ENCODE results near the gene CSNK1E. TPM values are rescaled to one million over a fixed set of nuclear protein-coding genes. Genes with fewer than 3 reads are reported as not detected.

Gene CSNK1E
- total and polyA plus RNA-seq, 2 experiments from 2014 or later, result 46.9 to 130 TPM

- 80 to 82% methylated on average over 7 of the region's 7 CpGs for WGBS, 2 experiments (ENCODE audit: low coverage in 1 of 2, low lambda C conversion rate in 2 of 2, missing lambda C conversion rate in 2 of 2)
- no peaks in the 10 kb centered on the region for H3K9me2 ChIP-seq (ENCODE audit: insufficient read depth)
- H4K20me1 ChIP-seq (ENCODE audit: insufficient read depth), result peaks cover 7% of the 10 kb centered on the region
- H3K79me2 ChIP-seq (ENCODE audit: insufficient read depth), result peaks cover 94% of the 10 kb centered on the region
- in situ Hi-C loops (cut with MboI), result no loop called here
- H3K9ac ChIP-seq, result peak overlapping the region; percentile 99
- H3K27me3 ChIP-seq (replicated peaks; ENCODE audit: insufficient read depth), result no peaks in the 10 kb centered on the region
- peaks cover 62% of the 10 kb centered on the region for H3F3A ChIP-seq (ENCODE audit: insufficient read depth)
- H3K4me3 ChIP-seq, result peak overlapping the region; percentile 100; the same call in 1 of the 2 replicates
- no peak for TF ChIP-seq EZH2phosphoT487 (IDR thresholded peaks at IDR 0.05; ENCODE audit: insufficient read depth, low read depth)
- H3K4me2 ChIP-seq (ENCODE audit: unreplicated experiment), result peak overlapping the region; percentile 55
- peaks cover 51% of the 10 kb centered on the region for H3K4me1 ChIP-seq (ENCODE audit: insufficient read depth)
- no peaks in the 10 kb centered on the region for H3K9me3 ChIP-seq (ENCODE audit: low read depth)
- H2AFZ ChIP-seq, result no peak overlapping the region
- H3K36me3 ChIP-seq (ENCODE audit: low read depth), result peaks cover 14% of the 10 kb centered on the region; the same call in 1 of the 2 replicates
- peak; percentile 42 for DNase-seq
- H3K27ac ChIP-seq, result peak overlapping the region; percentile 96
Measured at GRCh38 chr22:38312261-38312800, 4.9 kb downstream of the CSNK1E start.

GRCh38 chr22:38311323-38311620 is 6.0 kb downstream of the CSNK1E start:
- Histone ChIP-seq H3F3A (ENCODE audit: insufficient read depth) (peaks cover 61% of the 10 kb centered on the region), H2AFZ (no peak overlapping the region)
- DNase-seq, result peak; percentile 66

GRCh38 chr22:38310518-38311322 is 6.5 kb downstream of the CSNK1E start:
- in situ Hi-C loops (cut with MboI), result no loop called here
- DNase-seq, result peak; percentile 57
- H3K27ac ChIP-seq, result peak overlapping the region; percentile 96
- H3K9ac ChIP-seq, result peak overlapping the region; percentile 99
- H3K36me3 ChIP-seq (ENCODE audit: low read depth), result peaks cover 14% of the 10 kb centered on the region; the same call in 1 of the 2 replicates
- TF ChIP-seq EZH2 (IDR thresholded peaks at IDR 0.05; ENCODE audit: insufficient read depth, poor library complexity, severe bottlenecking), result no peak
- no peak for TF ChIP-seq EZH2phosphoT487 (IDR thresholded peaks at IDR 0.05; ENCODE audit: insufficient read depth, low read depth)
- WGBS, 2 experiments (ENCODE audit: low coverage in 1 of 2, low lambda C conversion rate in 2 of 2, missing lambda C conversion rate in 2 of 2), result 44 to 46% methylated on average over 17 to 18 of the region's 18 CpGs
- peaks cover 12% of the 10 kb centered on the region for H4K20me1 ChIP-seq (ENCODE audit: insufficient read depth)
- peak overlapping the region; percentile 31 for H3K4me3 ChIP-seq
- H3K4me1 ChIP-seq (ENCODE audit: insufficient read depth), result peaks cover 61% of the 10 kb centered on the region
- no peaks in the 10 kb centered on the region for H3K27me3 ChIP-seq (replicated peaks; ENCODE audit: insufficient read depth)
- H3K9me3 ChIP-seq (ENCODE audit: low read depth), result no peaks in the 10 kb centered on the region
- H3K4me2 ChIP-seq (ENCODE audit: unreplicated experiment), result peak overlapping the region; percentile 56
- peaks cover 61% of the 10 kb centered on the region for H3F3A ChIP-seq (ENCODE audit: insufficient read depth)
- no peak overlapping the region for H2AFZ ChIP-seq
- H3K79me2 ChIP-seq (ENCODE audit: insufficient read depth), result peaks cover 100% of the 10 kb centered on the region
- H3K9me2 ChIP-seq (ENCODE audit: insufficient read depth), result no peaks in the 10 kb centered on the region

More at GRCh38 chr22:38311323-38311620, 6.0 kb downstream of the CSNK1E start:
- H3K27me3 ChIP-seq (replicated peaks; ENCODE audit: insufficient read depth), result no peaks in the 10 kb centered on the region
- H3K27ac ChIP-seq, result peak overlapping the region; percentile 96
- peak overlapping the region; percentile 99 for H3K9ac ChIP-seq
- H3K4me3 ChIP-seq, result peak overlapping the region; percentile 31; the same call in 1 of the 2 replicates
- no peaks in the 10 kb centered on the region for H3K9me3 ChIP-seq (ENCODE audit: low read depth)
- in situ Hi-C loops (cut with MboI), result no loop called here
- peaks cover 55% of the 10 kb centered on the region for H3K4me1 ChIP-seq (ENCODE audit: insufficient read depth)
- peak overlapping the region; percentile 56 for H3K4me2 ChIP-seq (ENCODE audit: unreplicated experiment)
- H3K36me3 ChIP-seq (ENCODE audit: low read depth), result peaks cover 14% of the 10 kb centered on the region; the same call in 1 of the 2 replicates
- no peak for TF ChIP-seq EZH2 (IDR thresholded peaks at IDR 0.05; ENCODE audit: insufficient read depth, poor library complexity, severe bottlenecking)
- TF ChIP-seq EZH2phosphoT487 (IDR thresholded peaks at IDR 0.05; ENCODE audit: insufficient read depth, low read depth), result no peak
- peaks cover 7% of the 10 kb centered on the region for H4K20me1 ChIP-seq (ENCODE audit: insufficient read depth)
- no peaks in the 10 kb centered on the region for H3K9me2 ChIP-seq (ENCODE audit: insufficient read depth)
- H3K79me2 ChIP-seq (ENCODE audit: insufficient read depth), result peaks cover 100% of the 10 kb centered on the region
- 51 to 53% methylated on average over 4 of the region's 4 CpGs for whole genome bisulfite sequencing, 2 experiments (ENCODE audit: low coverage in 1 of 2, low lambda C conversion rate in 2 of 2, missing lambda C conversion rate in 2 of 2)

GRCh38 chr22:38309614-38310517 is 7.4 kb downstream of the CSNK1E start:
- Histone ChIP-seq H3K27me3 (replicated peaks; ENCODE audit: insufficient read depth) (no peaks in the 10 kb centered on the region), H3K4me3 (peak overlapping the region; percentile 31), H3K9me3 (ENCODE audit: low read depth) (no peaks in the 10 kb centered on the region), H3F3A (ENCODE audit: insufficient read depth) (peaks cover 62% of the 10 kb centered on the region), H3K4me2 (ENCODE audit: unreplicated experiment) (peak overlapping the region; percentile 56), H3K36me3 (ENCODE audit: low read depth) (peaks cover 14% of the 10 kb centered on the region; the same call in 1 of the 2 replicates), H4K20me1 (ENCODE audit: insufficient read depth) (peaks cover 20% of the 10 kb centered on the region), H3K9me2 (ENCODE audit: insufficient read depth) (no peaks in the 10 kb centered on the region), H3K9ac (peak overlapping the region; percentile 99), H2AFZ (no peak overlapping the region), H3K4me1 (ENCODE audit: insufficient read depth) (peaks cover 69% of the 10 kb centered on the region), H3K27ac (peak overlapping the region; percentile 96), H3K79me2 (ENCODE audit: insufficient read depth) (peaks cover 100% of the 10 kb centered on the region)
- in situ Hi-C loops (cut with MboI), result no loop called here
- 26 to 33% methylated on average over 18 of the region's 18 CpGs for WGBS, 2 experiments (ENCODE audit: low coverage in 1 of 2, low lambda C conversion rate in 2 of 2, missing lambda C conversion rate in 2 of 2)
- DNase-seq, result peak; percentile 73
- TF ChIP-seq EZH2 (IDR thresholded peaks at IDR 0.05; ENCODE audit: insufficient read depth, poor library complexity, severe bottlenecking), result no peak
- TF ChIP-seq EZH2phosphoT487 (IDR thresholded peaks at IDR 0.05; ENCODE audit: insufficient read depth, low read depth), result no peak

Data from GM23248 (cell line).